Bone marrow (tissue), 2 donors: ENCODE results near the gene TAS2R60.
"Not testable (repeated sequence)": the region's sequence is repeated elsewhere in the genome, so short reads cannot be mapped to it uniquely, and the experiment has no call there.

Experiments
- DNase-seq, 2 donors: peaks; one replicate each; lab custom pipeline; 2025; lab: John Stamatoyannopoulos, UW

TAS2R60 gene

GRCh38 chr7:143444063-143444782 is 970 bp downstream of the TAS2R60 start:
- no peak for DNase-seq

GRCh38 chr7:143444785-143445184 is 1.5 kb downstream of the TAS2R60 start:
- no peak for DNase-seq

- no peak for DNase-seq
Observed at GRCh38 chr7:143447466-143447865, 4.2 kb downstream of the TAS2R60 start.

- no peak for DNase-seq
Observed at GRCh38 chr7:143448429-143448828, 5.2 kb downstream of the TAS2R60 start.

GRCh38 chr7:143449793-143450192 is 6.5 kb downstream of the TAS2R60 start:
- DNase-seq, result no peak

GRCh38 chr7:143451122-143451521 is 7.9 kb downstream of the TAS2R60 start:
- no peak for DNase-seq

- DNase-seq, result no peak
Observed at GRCh38 chr7:143451746-143452145, 8.5 kb downstream of the TAS2R60 start.

- no peak for DNase-seq
Observed at GRCh38 chr7:143452495-143452894, 9.2 kb downstream of the TAS2R60 start.

- no peak for DNase-seq
Observed at GRCh38 chr7:143454091-143454680, 10.9 kb downstream of the TAS2R60 start.

GRCh38 chr7:143455491-143455890 is 12.2 kb downstream of the TAS2R60 start:
- DNase-seq, result no peak

GRCh38 chr7:143455942-143456341 is 12.7 kb downstream of the TAS2R60 start:
- no peak for DNase-seq

- DNase-seq, result no peak
Observed at GRCh38 chr7:143456992-143457793, 13.9 kb downstream of the TAS2R60 start.

- no peak for DNase-seq
Observed at GRCh38 chr7:143458263-143458662, 15.0 kb downstream of the TAS2R60 start.

GRCh38 chr7:143458681-143459080 is 15.4 kb downstream of the TAS2R60 start:
- no peak for DNase-seq

GRCh38 chr7:143459359-143459758 is 16.1 kb downstream of the TAS2R60 start:
- no peak for DNase-seq

GRCh38 chr7:143460271-143460979 is 17.2 kb downstream of the TAS2R60 start:
- no peak for DNase-seq

GRCh38 chr7:143462045-143462444 is 18.8 kb downstream of the TAS2R60 start:
- no peak for DNase-seq

GRCh38 chr7:143463556-143463955 is 20.3 kb downstream of the TAS2R60 start:
- peak in 1 of 2 donors; percentile 3 for DNase-seq

- DNase-seq, result no peak
Observed at GRCh38 chr7:143463957-143464356, 20.7 kb downstream of the TAS2R60 start.

- DNase-seq, result no peak
Observed at GRCh38 chr7:143467724-143468123, 24.5 kb downstream of the TAS2R60 start.

GRCh38 chr7:143472071-143472689 is 28.9 kb downstream of the TAS2R60 start:
- not testable (repeated sequence) for DNase-seq
